ENCODE results near the gene TENM4.

DNA sequence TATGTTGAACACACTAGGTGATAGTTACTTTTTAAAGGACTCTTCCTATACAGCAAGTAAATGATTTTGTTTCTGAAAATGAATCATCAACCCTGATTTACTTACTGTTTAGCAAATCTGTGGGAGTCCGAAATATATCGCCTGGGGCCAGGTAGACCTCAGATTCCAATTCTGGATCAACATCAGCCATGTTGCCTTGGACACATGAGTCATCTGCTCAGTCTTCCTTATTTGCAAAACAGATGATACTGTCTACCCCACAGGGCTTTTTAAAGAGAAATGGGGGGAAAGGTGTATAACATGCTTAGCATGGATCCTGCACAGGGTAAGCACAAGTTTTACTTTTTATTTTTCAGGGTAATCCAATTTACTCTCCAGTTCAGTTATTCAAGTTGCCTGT is 324.2 kb downstream of the TENM4 start:
- TF ChIP-seq, protein P1, sequence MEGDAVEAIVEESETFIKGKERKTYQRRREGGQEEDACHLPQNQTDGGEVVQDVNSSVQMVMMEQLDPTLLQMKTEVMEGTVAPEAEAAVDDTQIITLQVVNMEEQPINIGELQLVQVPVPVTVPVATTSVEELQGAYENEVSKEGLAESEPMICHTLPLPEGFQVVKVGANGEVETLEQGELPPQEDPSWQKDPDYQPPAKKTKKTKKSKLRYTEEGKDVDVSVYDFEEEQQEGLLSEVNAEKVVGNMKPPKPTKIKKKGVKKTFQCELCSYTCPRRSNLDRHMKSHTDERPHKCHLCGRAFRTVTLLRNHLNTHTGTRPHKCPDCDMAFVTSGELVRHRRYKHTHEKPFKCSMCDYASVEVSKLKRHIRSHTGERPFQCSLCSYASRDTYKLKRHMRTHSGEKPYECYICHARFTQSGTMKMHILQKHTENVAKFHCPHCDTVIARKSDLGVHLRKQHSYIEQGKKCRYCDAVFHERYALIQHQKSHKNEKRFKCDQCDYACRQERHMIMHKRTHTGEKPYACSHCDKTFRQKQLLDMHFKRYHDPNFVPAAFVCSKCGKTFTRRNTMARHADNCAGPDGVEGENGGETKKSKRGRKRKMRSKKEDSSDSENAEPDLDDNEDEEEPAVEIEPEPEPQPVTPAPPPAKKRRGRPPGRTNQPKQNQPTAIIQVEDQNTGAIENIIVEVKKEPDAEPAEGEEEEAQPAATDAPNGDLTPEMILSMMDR (IDR thresholded peaks at IDR 0.05): no peak
- no peak for TF ChIP-seq EZH2 (IDR thresholded peaks at IDR 0.05)

All from neural progenitor cell (in vitro differentiated cells).